Left lung (tissue), 14 donors: ENCODE measurements around the gene MOG. TPM values are rescaled to one million over a fixed set of nuclear protein-coding genes. Genes with fewer than 3 reads are reported as not detected.

Source experiments
- ATAC-seq: fragments of 200-7000 bp; cut with Tn5 transposase; one replicate; pipeline ENCODE4 v1.9.1; 2020; ENCODE audit warnings: moderate library complexity
- DNase-seq, 4 donors: peaks; one replicate each; pipeline ENCODE4 v3.0.0-alpha.2; 2013 to 2020
- H3K27ac ChIP-seq, 2 donors: fragments of 200-600 bp; sonication (generic) in 1 of 2; one replicate each; pipeline versions ENCODE4 v1.5.0 to v1.8.0; 2020 to 2021
- H3K27me3 ChIP-seq, 2 donors: fragments of 200-600 bp; sonication (generic) in 1 of 2; one replicate each; pipeline versions ENCODE4 v1.5.0 to v1.8.0; 2020 to 2021
- H3K36me3 ChIP-seq, 2 donors: fragments of 200-600 bp; sonication (generic) in 1 of 2; one replicate each; pipeline versions ENCODE4 v1.5.0 to v1.8.0; 2020 to 2021
- H3K4me1 ChIP-seq, 2 donors: fragments of 200-600 bp; one replicate each; pipeline ENCODE4 v1.8.0; 2021
- H3K4me3 ChIP-seq, 2 donors: fragments of 200-600 bp; sonication (generic) in 1 of 2; one replicate each; pipeline versions ENCODE4 v1.5.0 to v1.8.0; 2020 to 2021; ENCODE audit warnings: mild to moderate bottlenecking in 1 of 2
- H3K9me3 ChIP-seq, 2 donors: fragments of 200-600 bp; sonication (generic) in 1 of 2; one replicate each; pipeline versions ENCODE4 v1.5.0 to v1.8.0; 2020 to 2021
- CTCF ChIP-seq, 2 donors: fragments of 200-600 bp; sonication (generic) in 1 of 2; IDR thresholded peaks; one replicate each; pipeline versions ENCODE4 v1.5.0 to v1.8.0; 2021; ENCODE audit warnings: antibody characterized with exemption in 2 of 2
- intact Hi-C, 2 donors: fragments of 100-400 bp; cut with DNase I; formaldehyde crosslinking; loops; one replicate each; pipeline versions ENCODE4 v1.11.2 to v1.14.2; 2022
- long read RNA-seq, 12 donors: library from polyadenylated mRNA in 2 of 12; unstranded in 2 of 12; transcript quantifications; one replicate each; pipeline ENCODE4 v2.0.0 and lab custom pipeline, GENCODE V29; 2019 to 2026
- polyA plus RNA-seq, 6 donors: library from polyadenylated mRNA; unstranded; fragments of 120-200 nt; gene quantifications; one replicate each; pipeline ENCODE4 v1.2.1, GENCODE V29; 2013; ENCODE audit not compliant: insufficient read length in 6 of 6
- total RNA-seq, 2 donors: library from RNA; stranded (reverse); fragmentation: NEBNext Ultra II Directional; extraction: Animal tissue kit (Norgen Biotek cat#: 25700); gene quantifications; one replicate each; pipeline ENCODE4 v1.2.1, GENCODE V29; 2021
- donor health status: DM: no; HTN: yes; CAD: no.
- donor health status: DM: no; HTN: no; CAD: no.

MOG gene
- total RNA-seq, result not detected
- polyA plus RNA-seq, result under 1 TPM in 1 of 6 donors, not detected in 5; 0.10 TPM
- long read RNA-seq, donor 1, partial matches to known transcripts, result 0 of 6 reads
- long read RNA-seq, donor 1, other reads (novel, unspliced or antisense), result 6 of 6 reads
- long read RNA-seq, donor 2, partial matches to known transcripts, result 0 of 12 reads
- long read RNA-seq, donor 2, other reads (novel, unspliced or antisense), result 12 of 12 reads
- long read RNA-seq, donor 3, result 0 reads
- long read RNA-seq, donor 4, result 0 reads
- long read RNA-seq, donor 5, partial matches to known transcripts, result 0 of 5 reads
- long read RNA-seq, donor 5, other reads (novel, unspliced or antisense), result 5 of 5 reads
- long read RNA-seq, donor 6, partial matches to known transcripts, result 0 of 16 reads
- long read RNA-seq, donor 6, other reads (novel, unspliced or antisense), result 16 of 16 reads
- long read RNA-seq, donor 7, result 0 reads
- long read RNA-seq, donor 8, result 0 reads
- long read RNA-seq, donor 9, result 0 reads
- long read RNA-seq, donor 10, result 0 reads
- long read RNA-seq, donor 11, partial matches to known transcripts, result 24 of 60 reads
- long read RNA-seq, donor 11, other reads (novel, unspliced or antisense), result 36 of 60 reads
- long read RNA-seq, donor 12, result 0 reads

DNA sequence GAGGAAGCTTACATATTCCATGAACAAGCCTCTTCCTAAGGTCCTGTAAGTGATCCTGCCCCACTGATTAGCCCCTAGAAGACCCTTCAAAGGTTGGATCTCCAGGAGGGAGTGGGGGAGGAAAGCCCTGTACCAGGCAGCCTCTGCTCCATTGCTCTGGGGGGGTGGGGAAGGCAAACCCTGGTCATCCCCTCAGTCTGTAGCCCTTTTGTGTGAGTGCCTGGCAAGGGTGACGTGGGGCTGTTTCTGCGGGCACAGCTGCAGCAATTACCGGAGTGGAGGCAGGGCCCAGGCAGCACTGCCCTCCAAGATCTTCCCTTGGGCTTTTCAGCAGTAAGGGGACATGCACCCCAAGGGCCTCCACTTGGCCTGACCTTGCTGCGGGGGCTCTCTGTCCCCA lies at the start of gene MOG:
MOG (plus strand) TSS at position 295 of the 400 bp plus-strand sequence. CDS start 118 bp downstream, outside the sequence.
- intact Hi-C loops, result no loop called here
- TF ChIP-seq CTCF (IDR thresholded peaks at IDR 0.05), result no peak
- no peaks in the 10 kb centered on the region for H3K9me3 ChIP-seq
- no peak within 1 kb of the TSS for H3K27ac ChIP-seq
- DNase-seq (no peak), ATAC-seq (no peak)
- H3K36me3 ChIP-seq, result no peaks in the 10 kb centered on the region
- H3K4me1 ChIP-seq, result peaks cover 0 to 5% of the 10 kb centered on the region in 2 donors
- no peak within 1 kb of the TSS for H3K4me3 ChIP-seq
- H3K27me3 ChIP-seq, result peaks cover 0 to 71% of the 10 kb centered on the region in 2 donors

GRCh38 chr6:29608131-29608530 lies 48.8 kb upstream of the MOG start:
- Histone ChIP-seq H3K4me3 (no peak overlapping the region), H3K4me1 (no peaks in the 10 kb centered on the region), H3K27me3 (no peaks in the 10 kb centered on the region), H3K27ac (no peak overlapping the region), H3K36me3 (peaks cover 0 to 100% of the 10 kb centered on the region in 2 donors), H3K9me3 (no peaks in the 10 kb centered on the region)
- no peak for TF ChIP-seq CTCF (IDR thresholded peaks at IDR 0.05)
- ATAC-seq (no peak), DNase-seq (no peak)
- intact Hi-C loops, result no loop called here

GRCh38 chr6:29610540-29610939 lies 46.4 kb upstream of the MOG start:
- H3K4me3 ChIP-seq, result no peak overlapping the region
- no peak for TF ChIP-seq CTCF (IDR thresholded peaks at IDR 0.05)
- no peak overlapping the region for H3K27ac ChIP-seq
- no peaks in the 10 kb centered on the region for H3K27me3 ChIP-seq
- peaks cover 0 to 99% of the 10 kb centered on the region in 2 donors for H3K36me3 ChIP-seq
- H3K4me1 ChIP-seq, result no peaks in the 10 kb centered on the region
- ATAC-seq, result no peak
- no peaks in the 10 kb centered on the region for H3K9me3 ChIP-seq
- intact Hi-C loops, result no loop called here
- DNase-seq, result no peak

- H3K36me3 ChIP-seq, result peaks cover 0 to 99% of the 10 kb centered on the region in 2 donors
- ATAC-seq, result no peak
- DNase-seq, result no peak
These were observed 45.5 kb upstream of the MOG start for GRCh38 chr6:29611426-29611825.

More at GRCh38 chr6:29611426-29611825, 45.5 kb upstream of the MOG start:
- H3K4me3 ChIP-seq, result no peak overlapping the region
- H3K4me1 ChIP-seq, result no peaks in the 10 kb centered on the region
- TF ChIP-seq CTCF (IDR thresholded peaks at IDR 0.05), result no peak
- H3K9me3 ChIP-seq, result no peaks in the 10 kb centered on the region
- intact Hi-C loops, result no loop called here
- H3K27me3 ChIP-seq, result no peaks in the 10 kb centered on the region
- no peak overlapping the region for H3K27ac ChIP-seq
